SK-N-SH treated with all-trans-retinoic acid at 6 μM for 48 hours (cell line): Measurements from ENCODE around the gene NINJ2.

Source experiments
- BACH2 ChIP-seq: fragments of 250-450 bp; sonication (Bioruptor Pico); IDR thresholded peaks from 2 replicates; pipeline ENCODE4 v1.9.0; 2021; ENCODE audit warnings: mild to moderate bottlenecking, borderline replicate concordance
- CSRNP3 ChIP-seq: fragments of 250-450 bp; sonication (Bioruptor Pico); IDR thresholded peaks from 2 replicates; pipeline ENCODE4 v1.5.1; 2021; ENCODE audit warnings: mild to moderate bottlenecking, moderate library complexity
- PPARA ChIP-seq: fragments of 250-450 bp; sonication (Bioruptor Pico); IDR thresholded peaks from 2 replicates; pipeline ENCODE4 v1.5.0; 2020; ENCODE audit warnings: mild to moderate bottlenecking, borderline replicate concordance
- RARB ChIP-seq: fragments of 250-450 bp; sonication (Bioruptor Pico); IDR thresholded peaks from 2 replicates; pipeline ENCODE4 v1.8.0; 2021; ENCODE audit warnings: mild to moderate bottlenecking, moderate library complexity
- ZFP3 ChIP-seq: fragments of 250-450 bp; sonication (Bioruptor Pico); IDR thresholded peaks from 2 replicates; pipeline ENCODE4 v1.5.0; 2020; ENCODE audit warnings: mild to moderate bottlenecking, moderate library complexity
- ZFP30 ChIP-seq: fragments of 450-650 bp; formaldehyde crosslinking; IDR thresholded peaks from 2 replicates; pipeline ENCODE4 v1.5.0; 2022; ENCODE audit warnings: mild to moderate bottlenecking, moderate library complexity
- TF ChIP-seq, protein P1 (sequence below): fragments of 250-450 bp; sonication (Bioruptor Pico); IDR thresholded peaks from 2 replicates; pipeline ENCODE4 v1.5.0; 2020; ENCODE audit warnings: mild to moderate bottlenecking, moderate library complexity
- TF ChIP-seq, protein P2 (sequence below): fragments of 250-450 bp; sonication (Bioruptor Pico); IDR thresholded peaks from 2 replicates; pipeline ENCODE4 v1.8.0; 2020; ENCODE audit warnings: mild to moderate bottlenecking, moderate library complexity, borderline replicate concordance

DNA sequence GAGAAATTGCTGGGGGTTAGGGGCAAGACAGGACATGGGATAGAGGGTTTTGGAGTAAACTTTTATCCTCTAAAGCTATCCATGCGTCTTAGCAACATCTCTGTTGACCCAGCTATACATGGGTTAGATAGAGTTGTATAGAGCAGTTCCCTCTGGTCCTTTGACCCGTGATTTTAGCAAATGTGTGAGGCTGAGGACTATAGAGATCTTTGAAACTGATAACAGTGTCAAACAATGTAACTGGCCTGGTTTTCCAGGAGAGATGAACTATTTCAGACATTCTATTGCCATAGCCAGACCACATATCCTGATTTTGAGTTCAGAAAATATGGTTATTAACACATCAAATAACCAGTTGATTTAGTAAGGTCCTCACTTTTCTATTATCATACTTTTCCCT, 143.1 kb downstream of the NINJ2 start:
- no peak for TF ChIP-seq ZFP3 (CRISPR knock-in tag)
- no peak for TF ChIP-seq ZFP30 (CRISPR knock-in tag)
- TF ChIP-seq BACH2: no peak
- no peak for TF ChIP-seq CSRNP3 (CRISPR knock-in tag)
- TF ChIP-seq RARB (CRISPR knock-in tag): no peak
- TF ChIP-seq, protein P1, sequence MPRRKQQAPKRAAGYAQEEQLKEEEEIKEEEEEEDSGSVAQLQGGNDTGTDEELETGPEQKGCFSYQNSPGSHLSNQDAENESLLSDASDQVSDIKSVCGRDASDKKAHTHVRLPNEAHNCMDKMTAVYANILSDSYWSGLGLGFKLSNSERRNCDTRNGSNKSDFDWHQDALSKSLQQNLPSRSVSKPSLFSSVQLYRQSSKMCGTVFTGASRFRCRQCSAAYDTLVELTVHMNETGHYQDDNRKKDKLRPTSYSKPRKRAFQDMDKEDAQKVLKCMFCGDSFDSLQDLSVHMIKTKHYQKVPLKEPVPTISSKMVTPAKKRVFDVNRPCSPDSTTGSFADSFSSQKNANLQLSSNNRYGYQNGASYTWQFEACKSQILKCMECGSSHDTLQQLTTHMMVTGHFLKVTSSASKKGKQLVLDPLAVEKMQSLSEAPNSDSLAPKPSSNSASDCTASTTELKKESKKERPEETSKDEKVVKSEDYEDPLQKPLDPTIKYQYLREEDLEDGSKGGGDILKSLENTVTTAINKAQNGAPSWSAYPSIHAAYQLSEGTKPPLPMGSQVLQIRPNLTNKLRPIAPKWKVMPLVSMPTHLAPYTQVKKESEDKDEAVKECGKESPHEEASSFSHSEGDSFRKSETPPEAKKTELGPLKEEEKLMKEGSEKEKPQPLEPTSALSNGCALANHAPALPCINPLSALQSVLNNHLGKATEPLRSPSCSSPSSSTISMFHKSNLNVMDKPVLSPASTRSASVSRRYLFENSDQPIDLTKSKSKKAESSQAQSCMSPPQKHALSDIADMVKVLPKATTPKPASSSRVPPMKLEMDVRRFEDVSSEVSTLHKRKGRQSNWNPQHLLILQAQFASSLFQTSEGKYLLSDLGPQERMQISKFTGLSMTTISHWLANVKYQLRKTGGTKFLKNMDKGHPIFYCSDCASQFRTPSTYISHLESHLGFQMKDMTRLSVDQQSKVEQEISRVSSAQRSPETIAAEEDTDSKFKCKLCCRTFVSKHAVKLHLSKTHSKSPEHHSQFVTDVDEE (CRISPR knock-in tag): no peak
- no peak for TF ChIP-seq PPARA
- TF ChIP-seq, protein P2, sequence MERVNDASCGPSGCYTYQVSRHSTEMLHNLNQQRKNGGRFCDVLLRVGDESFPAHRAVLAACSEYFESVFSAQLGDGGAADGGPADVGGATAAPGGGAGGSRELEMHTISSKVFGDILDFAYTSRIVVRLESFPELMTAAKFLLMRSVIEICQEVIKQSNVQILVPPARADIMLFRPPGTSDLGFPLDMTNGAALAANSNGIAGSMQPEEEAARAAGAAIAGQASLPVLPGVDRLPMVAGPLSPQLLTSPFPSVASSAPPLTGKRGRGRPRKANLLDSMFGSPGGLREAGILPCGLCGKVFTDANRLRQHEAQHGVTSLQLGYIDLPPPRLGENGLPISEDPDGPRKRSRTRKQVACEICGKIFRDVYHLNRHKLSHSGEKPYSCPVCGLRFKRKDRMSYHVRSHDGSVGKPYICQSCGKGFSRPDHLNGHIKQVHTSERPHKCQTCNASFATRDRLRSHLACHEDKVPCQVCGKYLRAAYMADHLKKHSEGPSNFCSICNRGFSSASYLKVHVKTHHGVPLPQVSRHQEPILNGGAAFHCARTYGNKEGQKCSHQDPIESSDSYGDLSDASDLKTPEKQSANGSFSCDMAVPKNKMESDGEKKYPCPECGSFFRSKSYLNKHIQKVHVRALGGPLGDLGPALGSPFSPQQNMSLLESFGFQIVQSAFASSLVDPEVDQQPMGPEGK (CRISPR knock-in tag): no peak
